PFSK-1 (cell line): ENCODE data around the gene FANK1.

ENCODE experiments used
- FOXP2 ChIP-seq: optimal IDR thresholded peaks from 2 replicates; pipeline ENCODE3; 2011; ENCODE audit warnings: borderline replicate concordance, control low read depth, inconsistent platforms; ENCODE audit not compliant: insufficient read depth; ENCODE audit errors: extremely low read length, extremely low read depth
- POLR2AphosphoS5 ChIP-seq: IDR thresholded peaks from 2 replicates; pipeline ENCODE4 v1.6.1; 2012; ENCODE audit warnings: low read depth, mild to moderate bottlenecking, control low read depth, low read length, moderate library complexity
- SIN3A ChIP-seq: IDR thresholded peaks from 2 replicates; pipeline ENCODE4 v1.6.1; 2012; ENCODE audit warnings: mild to moderate bottlenecking, low read length, moderate library complexity, borderline replicate concordance; ENCODE audit not compliant: insufficient read depth
- TAF1 ChIP-seq: IDR thresholded peaks from 2 replicates; pipeline ENCODE4 v1.6.1; 2012; ENCODE audit warnings: low read length, control low read depth, borderline replicate concordance; ENCODE audit not compliant: insufficient read depth
- TF ChIP-seq, protein P1 (sequence below), 2 experiments: IDR thresholded peaks; 2 replicates each; pipeline versions ENCODE4 v1.6.1 to v1.8.0; 2011 to 2012; ENCODE audit warnings: low read depth in 2 of 2, low read length in 2 of 2, control low read depth in 1 of 2, inconsistent platforms in 1 of 2, mild to moderate bottlenecking in 1 of 2, moderate library complexity in 1 of 2; ENCODE audit not compliant: insufficient read depth in 1 of 2

The FANK1 gene

DNA sequence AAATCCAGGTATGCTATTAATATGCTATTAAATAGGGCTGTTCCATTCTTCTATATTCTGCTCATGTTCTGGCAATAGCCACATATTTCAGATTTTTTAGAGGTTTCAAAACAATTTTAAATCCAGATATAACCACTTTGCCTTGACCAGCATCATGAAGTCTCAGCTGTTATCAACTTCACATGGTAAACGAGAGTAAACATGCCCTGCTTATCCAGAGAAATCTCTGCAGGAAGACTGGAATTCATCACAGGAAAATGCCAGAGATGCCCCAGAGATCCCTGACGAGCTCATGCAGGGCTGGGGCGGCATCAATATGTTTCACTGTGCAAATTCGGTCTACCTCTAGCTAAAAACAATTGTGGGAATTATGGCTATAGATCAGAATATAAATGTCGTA lies 126.5 kb downstream of the FANK1 start:
- TF ChIP-seq FOXP2 (no peak), POLR2AphosphoS5 (no peak), TAF1 (no peak), SIN3A (no peak)
- TF ChIP-seq, protein P1, sequence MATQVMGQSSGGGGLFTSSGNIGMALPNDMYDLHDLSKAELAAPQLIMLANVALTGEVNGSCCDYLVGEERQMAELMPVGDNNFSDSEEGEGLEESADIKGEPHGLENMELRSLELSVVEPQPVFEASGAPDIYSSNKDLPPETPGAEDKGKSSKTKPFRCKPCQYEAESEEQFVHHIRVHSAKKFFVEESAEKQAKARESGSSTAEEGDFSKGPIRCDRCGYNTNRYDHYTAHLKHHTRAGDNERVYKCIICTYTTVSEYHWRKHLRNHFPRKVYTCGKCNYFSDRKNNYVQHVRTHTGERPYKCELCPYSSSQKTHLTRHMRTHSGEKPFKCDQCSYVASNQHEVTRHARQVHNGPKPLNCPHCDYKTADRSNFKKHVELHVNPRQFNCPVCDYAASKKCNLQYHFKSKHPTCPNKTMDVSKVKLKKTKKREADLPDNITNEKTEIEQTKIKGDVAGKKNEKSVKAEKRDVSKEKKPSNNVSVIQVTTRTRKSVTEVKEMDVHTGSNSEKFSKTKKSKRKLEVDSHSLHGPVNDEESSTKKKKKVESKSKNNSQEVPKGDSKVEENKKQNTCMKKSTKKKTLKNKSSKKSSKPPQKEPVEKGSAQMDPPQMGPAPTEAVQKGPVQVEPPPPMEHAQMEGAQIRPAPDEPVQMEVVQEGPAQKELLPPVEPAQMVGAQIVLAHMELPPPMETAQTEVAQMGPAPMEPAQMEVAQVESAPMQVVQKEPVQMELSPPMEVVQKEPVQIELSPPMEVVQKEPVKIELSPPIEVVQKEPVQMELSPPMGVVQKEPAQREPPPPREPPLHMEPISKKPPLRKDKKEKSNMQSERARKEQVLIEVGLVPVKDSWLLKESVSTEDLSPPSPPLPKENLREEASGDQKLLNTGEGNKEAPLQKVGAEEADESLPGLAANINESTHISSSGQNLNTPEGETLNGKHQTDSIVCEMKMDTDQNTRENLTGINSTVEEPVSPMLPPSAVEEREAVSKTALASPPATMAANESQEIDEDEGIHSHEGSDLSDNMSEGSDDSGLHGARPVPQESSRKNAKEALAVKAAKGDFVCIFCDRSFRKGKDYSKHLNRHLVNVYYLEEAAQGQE (IDR thresholded peaks at IDR 0.05; ENCODE audit: insufficient read depth in 1 of 2, low read depth in 2 of 2, low read length in 2 of 2) = no peak

DNA sequence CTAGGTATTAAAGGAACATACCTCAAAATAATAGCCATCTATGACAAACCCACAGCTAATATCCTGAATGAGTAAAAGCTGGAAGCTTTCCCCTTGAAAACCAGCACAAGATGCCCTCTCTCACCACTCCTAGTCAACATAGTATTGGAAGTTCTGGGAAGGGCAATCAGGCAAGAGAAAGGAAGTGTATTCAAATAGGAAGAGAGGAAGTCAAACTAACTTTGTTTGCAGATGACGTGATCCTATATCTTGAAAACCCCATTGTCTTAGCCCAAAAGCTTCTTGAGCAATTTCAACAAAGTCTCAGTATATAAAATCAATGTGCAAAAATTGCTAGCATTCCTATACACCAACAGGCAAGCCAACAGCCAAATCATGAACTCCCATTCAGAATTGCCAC lies 131.3 kb downstream of the FANK1 start:
- TF ChIP-seq SIN3A = no peak
- TF ChIP-seq TAF1 = no peak
- TF ChIP-seq POLR2AphosphoS5 = no peak
- TF ChIP-seq, protein P1 (IDR thresholded peaks at IDR 0.05; ENCODE audit: insufficient read depth in 1 of 2, low read depth in 2 of 2, low read length in 2 of 2) = no peak
- no peak for TF ChIP-seq FOXP2

DNA sequence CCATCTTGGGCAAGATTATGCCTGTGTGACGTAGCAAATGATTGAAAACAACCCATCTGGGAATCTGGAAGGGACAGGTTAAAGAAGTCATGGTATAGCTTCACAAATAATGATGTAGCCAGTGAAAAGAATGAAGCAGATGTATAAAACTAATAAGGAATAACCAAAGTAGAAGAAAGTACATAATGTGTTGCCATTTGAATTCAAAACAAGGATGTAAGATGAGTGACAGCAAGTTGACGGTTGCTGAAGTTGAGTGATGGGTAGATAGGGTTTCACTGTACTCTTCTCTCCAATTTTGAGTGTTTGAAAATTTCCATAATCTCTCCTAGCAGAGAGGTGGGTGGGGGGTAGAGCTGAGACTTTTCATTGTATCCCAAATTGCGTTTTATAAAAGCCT lies 133.6 kb downstream of the FANK1 start:
- TF ChIP-seq, protein P1 (IDR thresholded peaks at IDR 0.05; ENCODE audit: insufficient read depth in 1 of 2, low read depth in 2 of 2, low read length in 2 of 2) = no peak
- TF ChIP-seq POLR2AphosphoS5 = no peak
- TF ChIP-seq FOXP2 = no peak
- no peak for TF ChIP-seq SIN3A
- no peak for TF ChIP-seq TAF1

DNA sequence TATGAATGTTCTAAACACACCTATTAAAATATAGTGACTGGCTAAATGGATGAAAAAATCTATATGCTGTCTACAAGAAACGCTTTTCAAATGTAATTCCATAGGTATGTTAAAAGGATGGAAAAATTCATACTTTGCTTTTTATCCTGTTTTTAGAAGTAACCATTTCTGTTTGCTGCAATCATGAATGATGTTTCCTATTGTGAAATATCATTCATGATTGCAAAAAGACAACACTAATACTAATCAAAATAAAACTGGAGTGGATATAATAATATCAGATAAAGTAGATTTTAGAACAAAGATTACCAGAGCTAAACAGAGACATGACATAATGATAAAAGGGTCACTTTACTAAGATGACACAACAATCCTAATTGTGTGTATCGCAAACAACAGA lies 138.2 kb downstream of the FANK1 start:
- TF ChIP-seq SIN3A (no peak), TAF1 (no peak), POLR2AphosphoS5 (no peak), FOXP2 (no peak)
- TF ChIP-seq, protein P1 (IDR thresholded peaks at IDR 0.05; ENCODE audit: insufficient read depth in 1 of 2, low read depth in 2 of 2, low read length in 2 of 2) = no peak

DNA sequence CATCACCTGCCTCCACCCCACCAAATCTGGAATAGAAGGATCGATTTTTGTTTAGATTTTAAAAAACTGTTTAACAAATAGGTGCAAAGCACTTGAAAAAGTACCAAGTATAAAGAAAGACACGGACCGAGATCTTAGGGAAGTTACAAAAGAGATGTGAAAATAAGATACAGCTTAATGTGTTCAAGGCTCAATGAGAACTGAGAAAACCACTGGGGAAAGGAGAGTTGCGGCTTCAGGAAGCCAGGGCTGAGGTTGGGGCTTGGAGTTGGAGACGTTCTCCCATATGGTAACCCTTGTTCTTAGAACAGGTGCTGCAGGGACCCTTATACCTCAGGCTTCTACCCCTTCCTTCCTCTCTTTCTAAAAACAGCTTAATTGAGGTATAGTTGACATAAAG lies 140.2 kb downstream of the FANK1 start:
- no peak for TF ChIP-seq TAF1
- TF ChIP-seq SIN3A = no peak
- TF ChIP-seq, protein P1 (IDR thresholded peaks at IDR 0.05; ENCODE audit: insufficient read depth in 1 of 2, low read depth in 2 of 2, low read length in 2 of 2) = no peak
- TF ChIP-seq FOXP2 = no peak
- no peak for TF ChIP-seq POLR2AphosphoS5
